ENCODE measurements around the gene DCTN5.
A peak's percentile ranks its signal among the peaks of the same experiment; 100 is the strongest.

DCTN5 gene

DNA sequence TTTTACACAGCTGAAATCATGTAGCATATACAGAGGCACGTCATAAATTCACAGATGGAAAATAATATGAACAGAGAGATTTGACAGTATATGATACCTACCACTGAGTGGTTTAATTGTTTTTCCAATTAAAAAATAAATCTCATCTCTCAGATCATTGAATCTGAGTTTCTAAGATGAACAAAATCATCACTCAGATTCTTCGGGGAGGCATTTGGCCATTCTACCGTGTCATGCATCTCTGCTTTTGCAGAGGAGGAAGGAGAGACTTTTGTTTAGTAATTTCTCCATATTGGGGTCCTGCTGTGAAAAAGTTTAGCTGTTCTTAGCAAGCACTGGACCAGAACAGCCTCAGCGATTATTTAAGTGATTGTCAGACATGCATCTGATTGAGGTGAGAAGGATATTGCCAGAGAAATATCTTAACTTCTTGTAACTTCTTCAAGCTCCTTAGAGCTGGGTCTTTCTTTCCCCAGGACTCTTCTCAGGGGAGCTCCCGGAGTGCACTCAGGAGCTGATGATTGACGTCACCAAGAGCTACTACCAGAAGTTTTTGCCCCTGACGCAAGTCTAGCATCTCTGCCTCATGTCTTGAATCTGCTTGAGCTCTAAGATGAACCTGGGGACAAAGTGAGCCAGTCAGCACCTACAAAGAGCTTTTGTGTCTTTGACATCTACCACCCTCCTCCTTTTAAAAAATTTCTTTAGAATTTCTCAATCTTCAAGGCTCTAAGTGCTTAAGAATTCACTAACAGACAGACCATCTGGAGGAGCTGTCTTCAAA is 25.5 kb downstream of the DCTN5 start:
- no peak for DNase-seq

DNA sequence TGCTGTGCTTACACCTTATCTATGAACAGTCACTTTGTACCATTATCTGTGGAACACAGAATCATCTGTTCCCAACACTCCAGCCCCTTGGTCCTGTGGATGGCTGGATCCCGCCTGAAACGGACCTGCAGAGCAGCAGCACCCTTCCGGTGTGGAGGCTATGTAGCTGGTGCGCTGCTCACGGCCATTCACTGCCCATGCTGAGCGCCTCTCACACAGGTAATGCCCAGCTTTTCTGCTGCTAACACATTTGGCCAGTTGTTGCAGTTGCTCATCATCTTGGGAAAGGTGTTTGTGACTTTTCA is 26.0 kb downstream of the DCTN5 start:
- no peak for DNase-seq

DNA sequence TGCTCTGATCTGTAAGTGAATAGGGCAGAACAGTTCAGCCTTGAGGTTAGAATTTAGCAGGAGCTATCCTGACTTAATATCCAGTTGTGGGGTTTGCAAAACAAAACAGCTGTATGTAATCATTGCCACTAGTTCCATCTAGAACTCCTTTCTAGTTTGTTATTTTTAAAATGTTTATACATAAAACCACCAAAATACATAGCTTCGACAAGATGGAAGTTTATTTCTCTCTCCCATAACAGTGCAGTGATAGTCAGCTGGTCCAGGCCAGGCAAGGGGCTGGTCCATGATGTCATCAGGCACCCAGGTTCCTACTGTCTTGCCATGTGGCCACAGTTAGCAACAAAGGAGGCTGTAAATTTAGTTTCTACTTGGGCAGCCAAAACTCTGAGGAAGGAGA is 27.0 kb downstream of the DCTN5 start:
- DNase-seq, result no peak

DNA sequence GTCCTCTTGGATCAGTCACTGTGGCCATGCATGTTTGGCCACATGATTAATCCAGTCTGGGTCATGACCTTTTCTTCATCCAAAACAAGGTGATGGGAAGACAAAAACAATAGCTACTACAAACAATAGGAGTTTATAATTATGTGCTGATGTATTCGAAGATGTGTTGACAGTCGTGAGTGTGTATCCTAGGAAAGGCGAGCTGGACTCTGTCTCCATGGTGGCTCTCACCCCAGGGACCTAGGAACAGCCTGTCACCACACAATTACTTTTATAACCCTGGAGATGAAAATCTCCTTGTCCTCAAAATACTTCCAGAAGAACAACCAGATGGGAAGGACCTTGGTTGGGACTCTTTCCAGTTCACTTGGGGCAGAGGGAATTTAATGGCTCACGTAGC is 27.6 kb downstream of the DCTN5 start:
- no peak for DNase-seq

DNA sequence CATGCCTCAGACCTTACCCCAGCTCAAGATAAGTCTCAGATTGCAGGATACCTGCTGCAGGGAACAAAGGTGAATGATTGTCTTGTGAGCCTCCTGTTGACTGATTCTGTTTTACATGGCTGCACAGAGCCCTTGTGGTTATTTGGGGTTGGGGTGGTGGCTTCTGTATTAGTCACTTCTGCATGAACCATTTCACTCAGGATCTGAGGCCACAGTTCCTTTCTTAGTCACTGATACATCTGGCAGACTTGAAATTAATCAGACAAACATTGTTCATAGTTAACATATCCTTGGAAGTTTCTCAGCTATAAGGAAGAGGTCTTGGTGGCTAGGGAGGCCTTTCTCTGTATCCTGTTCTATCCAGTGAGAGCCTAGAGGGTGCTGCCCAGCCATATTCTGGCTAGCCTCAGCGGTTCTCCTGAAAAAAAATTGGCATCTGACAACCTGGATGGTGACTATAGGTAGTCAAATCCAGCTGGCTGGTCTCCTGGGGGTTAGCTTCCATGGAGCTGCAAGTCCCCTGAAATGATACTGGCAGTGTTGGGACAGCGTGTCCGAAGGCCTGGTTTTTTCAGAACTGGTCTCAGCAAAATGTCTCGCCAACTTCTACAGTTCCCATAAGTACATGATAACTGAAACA is 29.0 kb downstream of the DCTN5 start:
- DNase-seq, result no peak

DNA sequence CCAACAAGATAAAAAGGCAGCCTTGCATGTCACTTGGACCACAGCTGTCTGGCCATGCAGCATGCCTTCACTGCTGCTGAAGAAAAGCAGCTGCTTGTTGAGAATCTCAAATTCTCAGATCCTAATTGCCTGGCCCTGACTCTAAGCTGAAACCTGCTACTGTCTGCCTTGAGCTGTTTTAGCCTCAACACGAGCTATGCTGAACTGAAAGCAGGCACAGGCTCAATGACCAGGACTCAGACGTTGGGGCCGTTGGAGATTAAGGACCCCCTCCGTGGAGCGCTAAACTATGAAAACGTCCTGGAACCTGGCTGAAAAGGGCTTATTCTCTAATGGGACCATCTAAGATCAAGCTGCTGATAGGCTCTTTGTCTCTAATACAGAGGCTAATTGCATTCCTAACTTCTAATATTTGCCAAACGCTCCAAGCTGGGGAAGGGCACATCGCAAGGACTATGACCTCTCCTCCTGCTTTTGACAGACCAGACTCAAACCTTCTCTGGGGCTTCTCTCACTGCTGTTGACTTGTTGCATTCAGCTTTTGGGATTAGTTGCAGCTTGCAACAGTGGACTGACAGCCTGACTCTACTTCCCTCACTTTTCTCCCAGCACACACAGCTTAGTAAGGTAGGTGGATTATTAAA is 32.8 kb downstream of the DCTN5 start:
- DNase-seq, result no peak

DNA sequence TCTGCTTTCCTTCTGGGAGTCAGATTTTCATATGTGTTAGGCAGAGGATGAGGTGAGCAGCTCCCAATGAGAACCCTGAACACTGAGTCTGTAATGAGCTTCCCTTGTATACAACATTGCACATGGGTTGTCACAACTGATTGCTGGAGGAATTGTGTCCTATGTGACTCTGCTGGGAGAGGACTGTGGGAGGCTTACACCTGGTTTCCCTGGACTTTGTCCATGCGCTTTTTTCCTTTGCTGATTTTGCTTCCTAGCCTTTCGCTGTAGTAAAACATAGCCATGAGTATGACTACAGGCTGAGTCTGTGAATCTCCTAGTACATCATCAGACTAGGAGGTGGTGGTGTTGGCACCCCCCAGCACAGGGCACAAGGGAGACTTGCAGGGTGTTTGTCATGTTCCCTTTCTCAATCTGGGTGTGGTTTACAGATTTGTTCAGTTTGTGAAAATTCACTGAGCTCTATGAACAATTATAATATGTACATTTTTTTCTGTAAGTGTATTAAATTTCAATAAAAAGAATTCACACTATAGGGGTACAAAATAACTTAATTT is 35.7 kb downstream of the DCTN5 start:
- no peak for DNase-seq

DNA sequence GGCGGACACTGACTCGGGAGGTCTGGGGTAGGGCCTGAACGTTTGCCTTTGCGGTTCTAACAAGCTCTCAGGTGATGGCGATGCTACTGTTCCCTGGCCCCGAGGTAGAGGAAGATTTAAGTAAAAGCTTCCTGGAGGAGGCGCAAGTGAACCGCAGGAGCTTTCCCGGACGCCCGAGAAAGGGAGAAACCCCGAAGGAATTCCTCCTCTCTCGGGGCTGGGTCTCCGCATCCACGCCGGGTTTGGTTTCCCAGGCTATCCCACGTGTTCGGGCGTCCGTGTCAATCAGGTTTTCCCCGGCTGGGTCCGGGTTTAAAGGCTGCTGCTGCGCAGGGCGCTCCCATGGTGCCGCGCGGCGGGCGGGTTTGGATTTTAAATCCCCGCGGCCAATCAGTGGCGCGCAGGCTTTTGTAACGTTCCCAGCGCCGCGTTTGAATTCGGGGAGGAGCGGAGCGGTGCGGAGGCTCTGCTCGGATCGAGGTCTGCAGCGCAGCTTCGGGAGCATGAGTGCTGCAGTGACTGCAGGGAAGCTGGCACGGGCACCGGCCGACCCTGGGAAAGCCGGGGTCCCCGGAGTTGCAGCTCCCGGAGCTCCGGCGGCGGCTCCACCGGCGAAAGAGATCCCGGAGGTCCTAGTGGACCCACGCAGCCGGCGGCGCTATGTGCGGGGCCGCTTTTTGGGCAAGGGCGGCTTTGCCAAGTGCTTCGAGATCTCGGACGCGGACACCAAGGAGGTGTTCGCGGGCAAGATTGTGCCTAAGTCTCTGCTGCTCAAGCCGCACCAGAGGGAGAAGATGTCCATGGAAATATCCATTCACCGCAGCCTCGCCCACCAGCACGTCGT is 37.4 kb downstream of the DCTN5 start, which contains the start of gene PLK1:
Gene PLK1, plus strand, starts transcription at position 460 of the 844 bp plus-strand sequence. Its CDS starts 44 bp downstream, at position 504.
- peak; percentile 97 for DNase-seq

DNA sequence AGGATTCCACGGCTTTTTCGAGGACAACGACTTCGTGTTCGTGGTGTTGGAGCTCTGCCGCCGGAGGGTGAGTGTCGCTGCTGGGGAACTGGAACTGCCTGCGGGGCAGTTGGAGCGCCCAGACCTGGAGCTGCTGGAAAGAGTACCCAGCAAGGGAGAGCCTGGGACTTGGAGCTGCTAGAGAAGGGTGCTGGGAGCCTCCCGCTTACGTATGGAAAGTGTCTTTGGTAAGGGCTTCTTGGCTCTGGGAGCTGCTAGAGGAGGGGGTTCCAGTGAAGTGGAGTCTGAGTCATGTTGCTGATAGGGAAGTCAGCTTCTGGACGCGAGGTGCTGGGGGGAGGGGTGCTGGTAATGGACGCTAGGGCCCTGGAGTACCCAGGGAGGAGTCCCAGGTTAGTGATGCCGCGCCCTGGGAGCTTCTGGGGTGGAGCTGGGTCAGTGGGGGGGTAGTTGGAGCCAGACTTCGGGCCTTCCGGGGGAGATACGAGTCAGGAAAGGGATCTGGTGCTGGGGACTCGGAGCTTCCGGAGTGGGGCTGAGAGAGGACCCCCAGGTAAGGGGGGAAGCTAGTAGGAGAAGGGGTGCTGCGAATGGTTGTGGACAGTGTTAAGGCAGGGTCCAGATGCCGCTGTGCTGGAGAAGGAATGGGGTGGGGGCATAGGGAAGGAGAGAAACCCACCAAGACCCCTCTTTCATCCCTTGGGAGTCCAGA is 38.2 kb downstream of the DCTN5 start:
- peak; percentile 71 for DNase-seq

DNA sequence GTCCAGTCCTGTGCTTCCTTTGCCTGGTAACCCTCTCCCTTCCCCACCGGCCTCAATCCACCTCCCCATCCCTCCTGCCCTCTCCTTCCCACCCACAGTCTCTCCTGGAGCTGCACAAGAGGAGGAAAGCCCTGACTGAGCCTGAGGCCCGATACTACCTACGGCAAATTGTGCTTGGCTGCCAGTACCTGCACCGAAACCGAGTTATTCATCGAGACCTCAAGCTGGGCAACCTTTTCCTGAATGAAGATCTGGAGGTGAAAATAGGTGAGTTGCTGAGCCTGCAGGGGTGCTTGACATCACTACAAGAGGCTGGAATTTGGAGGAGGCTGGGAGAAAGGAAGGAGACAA is 38.7 kb downstream of the DCTN5 start:
- DNase-seq, result peak; percentile 28

DNA sequence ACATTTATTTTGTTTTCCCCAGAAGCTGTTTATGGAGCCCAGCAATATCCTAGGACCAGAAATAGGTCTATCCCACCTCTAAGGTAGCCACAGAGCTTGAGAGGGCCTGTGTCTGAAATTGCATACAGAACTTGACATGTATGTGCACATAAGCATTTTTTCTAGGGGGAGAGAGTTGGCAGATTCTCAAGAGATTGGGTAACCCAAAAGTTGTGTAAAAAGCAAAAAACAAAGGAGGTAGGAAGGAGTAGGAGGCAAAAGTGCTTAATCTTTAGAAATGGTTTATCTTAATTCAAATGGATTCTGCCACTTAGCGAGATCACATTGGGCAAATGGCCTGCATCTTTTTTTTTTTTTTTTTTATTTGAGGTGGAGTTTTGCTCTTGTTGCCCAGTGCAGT is 40.9 kb downstream of the DCTN5 start:
- no peak for DNase-seq

DNA sequence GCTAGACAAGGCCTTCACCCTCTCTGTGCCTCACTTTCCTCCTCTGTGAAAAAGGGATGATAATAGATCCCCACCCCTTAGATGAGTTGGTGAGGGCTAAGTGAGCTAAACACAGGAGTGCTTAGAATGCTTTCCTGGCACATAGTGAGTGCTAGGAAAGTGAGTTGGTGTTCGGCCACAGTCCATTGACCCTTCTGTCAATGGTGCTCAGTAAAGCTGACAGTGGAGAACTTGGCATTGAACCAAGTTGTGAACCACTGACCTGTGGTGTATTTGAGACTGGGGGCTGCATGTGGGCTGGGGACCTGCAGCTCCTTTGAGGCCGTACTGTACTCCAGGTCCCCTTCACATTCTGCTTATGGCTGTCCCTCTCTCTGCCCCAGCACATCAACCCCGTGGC is 42.2 kb downstream of the DCTN5 start:
- DNase-seq, result no peak

DNA sequence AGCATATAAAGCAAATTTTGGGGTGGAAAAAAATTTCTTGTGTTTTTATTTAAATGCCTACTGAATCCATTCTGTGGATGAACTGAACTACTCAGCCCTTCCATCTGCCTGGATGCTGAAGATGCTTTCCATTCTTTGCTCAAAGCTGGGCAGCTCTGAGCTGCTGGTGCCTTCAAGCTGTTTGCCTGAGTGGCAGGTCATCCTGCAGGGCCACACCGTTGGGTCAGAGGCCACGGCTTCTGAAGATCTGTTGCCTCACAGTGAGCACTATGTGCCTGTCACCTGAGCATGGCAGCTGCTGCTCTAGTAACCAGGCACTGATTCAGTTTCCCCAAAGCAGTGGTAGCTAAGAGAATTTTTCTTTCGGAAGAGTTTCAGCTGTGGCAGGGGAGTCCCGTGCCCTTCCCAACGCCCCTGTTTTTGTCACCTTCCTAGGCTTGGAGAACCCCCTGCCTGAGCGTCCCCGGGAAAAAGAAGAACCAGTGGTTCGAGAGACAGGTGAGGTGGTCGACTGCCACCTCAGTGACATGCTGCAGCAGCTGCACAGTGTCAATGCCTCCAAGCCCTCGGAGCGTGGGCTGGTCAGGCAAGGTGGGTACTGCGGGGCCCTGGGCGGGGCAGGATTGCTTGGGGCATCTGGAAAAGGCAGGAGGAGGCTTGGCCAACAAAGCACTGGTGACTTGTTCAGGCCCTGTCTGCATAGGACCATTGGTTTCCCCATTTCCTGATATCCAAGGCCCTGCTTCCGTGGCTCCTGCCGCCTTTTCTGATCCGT is 46.0 kb downstream of the DCTN5 start:
- DNase-seq, result no peak

DNA sequence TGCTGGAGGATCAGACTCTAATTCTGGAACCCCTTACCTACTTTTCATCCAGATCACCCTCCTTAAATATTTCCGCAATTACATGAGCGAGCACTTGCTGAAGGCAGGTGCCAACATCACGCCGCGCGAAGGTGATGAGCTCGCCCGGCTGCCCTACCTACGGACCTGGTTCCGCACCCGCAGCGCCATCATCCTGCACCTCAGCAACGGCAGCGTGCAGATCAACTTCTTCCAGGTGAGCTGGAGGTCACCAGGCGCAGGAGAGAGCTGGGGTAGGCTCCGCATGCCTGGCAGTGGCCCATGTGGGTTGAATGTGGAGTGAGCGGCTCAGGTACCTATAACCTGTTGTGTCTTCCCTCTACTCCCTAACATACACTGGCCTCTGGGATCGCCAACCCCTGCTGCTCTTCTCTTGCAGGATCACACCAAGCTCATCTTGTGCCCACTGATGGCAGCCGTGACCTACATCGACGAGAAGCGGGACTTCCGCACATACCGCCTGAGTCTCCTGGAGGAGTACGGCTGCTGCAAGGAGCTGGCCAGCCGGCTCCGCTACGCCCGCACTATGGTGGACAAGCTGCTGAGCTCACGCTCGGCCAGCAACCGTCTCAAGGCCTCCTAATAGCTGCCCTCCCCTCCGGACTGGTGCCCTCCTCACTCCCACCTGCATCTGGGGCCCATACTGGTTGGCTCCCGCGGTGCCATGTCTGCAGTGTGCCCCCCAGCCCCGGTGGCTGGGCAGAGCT is 48.3 kb downstream of the DCTN5 start:
- DNase-seq, result no peak

DNA sequence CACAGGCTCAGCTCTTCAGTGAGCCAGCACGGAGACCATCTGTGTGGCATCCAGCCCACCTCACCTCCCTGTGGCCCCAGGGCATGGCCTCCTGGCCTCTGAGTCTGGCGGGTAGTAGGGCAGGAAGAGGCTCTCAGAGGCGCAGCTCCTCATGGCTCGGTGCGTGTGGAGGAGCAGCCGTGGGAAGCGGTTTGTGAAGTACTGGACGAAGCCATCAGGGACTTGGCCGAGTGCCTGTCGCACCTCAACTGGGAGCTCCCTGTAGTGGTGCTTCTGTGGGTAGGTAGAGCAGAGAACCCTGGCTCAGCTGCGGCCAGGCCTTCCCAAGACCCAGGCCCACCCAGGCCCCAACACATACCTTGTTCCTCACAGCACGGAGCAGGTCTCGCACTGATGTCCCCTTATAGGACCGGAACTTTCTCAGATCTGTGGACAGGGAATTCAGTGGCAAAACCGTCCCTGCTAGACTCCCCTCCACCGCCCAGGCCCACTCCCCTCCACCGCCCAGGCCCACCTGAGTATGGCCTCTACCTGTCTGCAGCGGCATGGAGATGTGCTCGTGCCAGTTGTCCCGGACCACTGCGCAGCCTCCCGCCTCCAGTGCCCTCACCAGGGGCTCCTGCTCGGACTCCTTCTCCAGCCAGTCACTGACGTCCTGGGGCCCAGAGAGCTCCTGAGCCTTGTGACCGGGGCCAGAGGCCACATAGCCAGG is 49.7 kb downstream of the DCTN5 start:
- DNase-seq, result no peak

DNA sequence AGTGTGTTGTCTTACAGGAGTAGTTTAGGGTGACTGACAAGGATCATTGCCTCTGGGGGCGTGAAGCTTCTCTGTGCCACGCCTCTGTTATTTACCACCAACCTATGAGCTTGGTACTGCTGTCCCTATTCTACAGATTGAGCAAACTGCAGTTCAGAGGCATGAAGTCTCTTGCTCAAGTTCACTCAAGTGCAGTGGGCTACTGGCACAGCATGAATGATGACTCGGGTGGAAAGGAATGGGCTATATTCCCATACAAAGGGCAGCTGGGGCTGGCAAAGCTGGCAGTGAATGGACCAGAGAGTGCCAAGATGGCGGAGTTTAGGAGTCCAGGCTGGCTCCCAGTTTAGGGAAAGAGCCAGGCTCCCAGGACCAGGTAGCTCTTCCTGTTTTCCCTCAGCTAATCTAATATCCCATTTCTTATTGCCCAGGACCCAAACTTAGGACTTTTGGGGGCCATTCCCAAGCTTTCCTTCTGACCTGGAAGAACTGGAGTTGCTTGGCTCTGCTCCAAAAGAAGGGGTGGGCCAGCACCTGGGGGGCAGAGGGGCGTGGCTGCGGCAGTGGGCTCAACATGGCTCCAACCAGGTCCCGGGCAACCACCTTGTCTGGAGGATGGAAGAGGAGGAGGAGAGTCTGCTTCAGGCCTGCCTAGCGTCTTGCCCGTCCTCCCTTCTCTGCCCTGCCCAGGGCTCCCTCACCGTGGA is 50.4 kb downstream of the DCTN5 start:
- DNase-seq, result no peak

DNA sequence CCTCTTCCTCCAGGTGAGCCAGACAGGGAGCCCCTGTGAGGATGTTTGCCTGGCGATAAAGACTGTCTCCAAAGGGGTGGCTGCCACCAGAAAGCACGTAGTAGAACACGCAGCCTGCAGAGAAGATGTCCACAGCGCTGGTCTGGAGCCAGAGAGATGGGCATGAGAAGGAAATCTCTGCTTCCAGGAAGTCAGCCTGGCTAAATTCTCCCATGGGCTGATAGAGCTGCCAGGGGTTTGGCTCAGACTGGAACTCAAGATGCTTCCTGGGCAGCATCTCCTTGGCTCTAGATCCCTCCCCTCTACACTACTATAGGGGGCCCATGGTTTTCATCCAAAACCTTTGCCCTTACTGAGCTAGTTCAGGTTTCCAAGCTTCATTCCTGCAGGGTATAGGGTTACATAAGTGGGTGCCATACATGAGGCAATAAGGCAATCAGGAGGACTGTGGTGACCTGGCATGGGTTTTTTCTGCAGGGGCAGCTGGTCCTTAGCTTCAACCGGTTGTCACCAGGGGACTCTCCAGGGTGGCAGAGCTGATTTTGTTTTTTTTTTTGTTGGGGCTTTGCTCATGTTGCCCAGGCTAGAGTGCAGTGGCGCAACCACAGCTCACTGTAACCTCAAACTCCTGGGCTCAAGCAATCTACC is 51.0 kb downstream of the DCTN5 start:
- DNase-seq, result no peak

DNA sequence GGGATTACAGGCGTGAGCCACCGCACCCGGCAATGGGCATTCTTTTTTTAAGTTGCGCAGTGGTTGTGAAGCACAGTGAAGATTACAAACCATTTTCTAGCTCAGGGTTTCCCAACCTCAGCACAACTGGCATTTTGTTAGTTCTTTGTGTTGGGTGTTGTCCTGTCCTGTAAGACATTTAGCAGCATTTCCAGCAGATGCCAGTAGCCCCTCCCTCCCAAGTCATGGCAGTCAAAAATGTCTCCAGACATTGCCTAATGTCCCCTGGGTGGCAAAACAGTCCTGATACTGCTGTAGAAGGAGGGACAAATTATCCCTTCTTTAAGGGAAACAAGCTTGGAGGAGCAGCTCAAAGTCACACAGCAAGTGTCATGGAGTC is 53.0 kb downstream of the DCTN5 start:
- DNase-seq, result no peak
